Fibroblast of villous mesenchyme (primary cell): ENCODE results near the gene STK33. TPM values are rescaled to one million over a fixed set of nuclear protein-coding genes. Genes with fewer than 3 reads are reported as not detected.

Experiments
- DNase-seq: peaks from one replicate; pipeline ENCODE4 v3.0.0-alpha.2; 2010; ENCODE audit warnings: low read depth
- H3K4me3 ChIP-seq: 2 replicates; pipeline ENCODE4 v1.5.1; 2011; ENCODE audit warnings: low read depth, mild to moderate bottlenecking, low read length
- CTCF ChIP-seq: IDR thresholded peaks from 2 replicates; pipeline ENCODE4 v1.5.1; 2012; ENCODE audit warnings: low read depth, mild to moderate bottlenecking, low read length; ENCODE audit not compliant: insufficient read depth
- total RNA-seq: library from RNA; depleted of rRNA; stranded (reverse); fragments of >200 nt; gene quantifications from 2 replicates; pipeline ENCODE4 v1.2.3, GENCODE V29; 2012

Gene STK33
- total RNA-seq, 1 donor = 5.6 TPM

- DNase-seq = no peak
- no peak overlapping the region for H3K4me3 ChIP-seq
- TF ChIP-seq CTCF = no peak
These were observed 90.1 kb downstream of the STK33 start for GRCh38 chr11:8503910-8504364.

GRCh38 chr11:8501836-8502235 lies 92.2 kb downstream of the STK33 start:
- H3K4me3 ChIP-seq = no peak overlapping the region
- TF ChIP-seq CTCF = no peak
- DNase-seq = no peak

GRCh38 chr11:8488395-8488794 lies 105.6 kb downstream of the STK33 start:
- no peak overlapping the region for H3K4me3 ChIP-seq
- no peak for DNase-seq
- no peak for TF ChIP-seq CTCF

- DNase-seq = no peak
- no peak for TF ChIP-seq CTCF
- no peak overlapping the region for H3K4me3 ChIP-seq
These were observed 106.8 kb downstream of the STK33 start for GRCh38 chr11:8487261-8487660.

GRCh38 chr11:8484251-8484650 lies 109.8 kb downstream of the STK33 start:
- no peak overlapping the region for H3K4me3 ChIP-seq
- no peak for DNase-seq
- no peak for TF ChIP-seq CTCF

- no peak for TF ChIP-seq CTCF
- no peak for DNase-seq
- H3K4me3 ChIP-seq = no peak overlapping the region
These were observed 113.2 kb downstream of the STK33 start for GRCh38 chr11:8480858-8481257.

GRCh38 chr11:8477680-8478079 lies 116.3 kb downstream of the STK33 start:
- no peak for TF ChIP-seq CTCF
- H3K4me3 ChIP-seq = no peak overlapping the region
- DNase-seq = no peak
